ENCODE results near the gene TMEM132E. TPM values are rescaled to one million over a fixed set of nuclear protein-coding genes. Genes with fewer than 3 reads are reported as not detected.

TMEM132E gene
- total RNA-seq, 2 donors from 2014 or later: 0.56 to 1.9 TPM

DNA sequence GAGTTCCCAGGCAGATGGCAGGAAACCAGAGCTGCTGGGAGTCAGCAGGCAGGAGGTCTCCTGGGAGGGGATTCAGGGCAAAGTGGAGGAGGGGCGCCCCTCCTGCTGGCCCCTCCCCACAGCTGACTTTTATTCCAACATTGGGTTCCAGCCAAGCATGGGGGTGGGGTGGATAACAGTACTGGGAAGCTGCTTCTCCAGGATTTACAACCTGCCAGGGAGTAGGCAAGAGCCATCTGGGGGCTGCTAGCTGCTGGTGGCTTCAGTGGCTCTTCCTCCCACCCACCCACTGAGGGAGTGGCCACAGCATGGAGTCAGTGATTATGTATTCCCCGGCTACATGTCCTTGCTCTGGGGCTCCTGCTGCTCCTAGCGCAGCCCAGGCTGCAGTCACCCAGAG, 36.8 kb downstream of the TMEM132E start:
- TF ChIP-seq, protein P1, sequence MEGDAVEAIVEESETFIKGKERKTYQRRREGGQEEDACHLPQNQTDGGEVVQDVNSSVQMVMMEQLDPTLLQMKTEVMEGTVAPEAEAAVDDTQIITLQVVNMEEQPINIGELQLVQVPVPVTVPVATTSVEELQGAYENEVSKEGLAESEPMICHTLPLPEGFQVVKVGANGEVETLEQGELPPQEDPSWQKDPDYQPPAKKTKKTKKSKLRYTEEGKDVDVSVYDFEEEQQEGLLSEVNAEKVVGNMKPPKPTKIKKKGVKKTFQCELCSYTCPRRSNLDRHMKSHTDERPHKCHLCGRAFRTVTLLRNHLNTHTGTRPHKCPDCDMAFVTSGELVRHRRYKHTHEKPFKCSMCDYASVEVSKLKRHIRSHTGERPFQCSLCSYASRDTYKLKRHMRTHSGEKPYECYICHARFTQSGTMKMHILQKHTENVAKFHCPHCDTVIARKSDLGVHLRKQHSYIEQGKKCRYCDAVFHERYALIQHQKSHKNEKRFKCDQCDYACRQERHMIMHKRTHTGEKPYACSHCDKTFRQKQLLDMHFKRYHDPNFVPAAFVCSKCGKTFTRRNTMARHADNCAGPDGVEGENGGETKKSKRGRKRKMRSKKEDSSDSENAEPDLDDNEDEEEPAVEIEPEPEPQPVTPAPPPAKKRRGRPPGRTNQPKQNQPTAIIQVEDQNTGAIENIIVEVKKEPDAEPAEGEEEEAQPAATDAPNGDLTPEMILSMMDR (IDR thresholded peaks at IDR 0.05): no peak
- H3K9me3 ChIP-seq: no peaks in the 10 kb centered on the region
- no peaks in the 10 kb centered on the region for H3K4me1 ChIP-seq (ENCODE audit: control insufficient read depth in 1 of 2, low read depth in 2 of 2)
- no peak overlapping the region for H3K27ac ChIP-seq
- no peak overlapping the region for H3K4me3 ChIP-seq
- ATAC-seq (ENCODE audit: insufficient number of reproducible peaks, low FRiP score, low read depth): no peak
- DNase-seq (ENCODE audit: low spot score): no peak
- H3K36me3 ChIP-seq: no peaks in the 10 kb centered on the region
- H3K27me3 ChIP-seq (replicated peaks; ENCODE audit: insufficient read depth): no peaks in the 10 kb centered on the region

GRCh38 chr17:34617398-34617797, 38.0 kb downstream of the TMEM132E start:
- H3K27me3 ChIP-seq (replicated peaks; ENCODE audit: insufficient read depth): no peaks in the 10 kb centered on the region

DNA sequence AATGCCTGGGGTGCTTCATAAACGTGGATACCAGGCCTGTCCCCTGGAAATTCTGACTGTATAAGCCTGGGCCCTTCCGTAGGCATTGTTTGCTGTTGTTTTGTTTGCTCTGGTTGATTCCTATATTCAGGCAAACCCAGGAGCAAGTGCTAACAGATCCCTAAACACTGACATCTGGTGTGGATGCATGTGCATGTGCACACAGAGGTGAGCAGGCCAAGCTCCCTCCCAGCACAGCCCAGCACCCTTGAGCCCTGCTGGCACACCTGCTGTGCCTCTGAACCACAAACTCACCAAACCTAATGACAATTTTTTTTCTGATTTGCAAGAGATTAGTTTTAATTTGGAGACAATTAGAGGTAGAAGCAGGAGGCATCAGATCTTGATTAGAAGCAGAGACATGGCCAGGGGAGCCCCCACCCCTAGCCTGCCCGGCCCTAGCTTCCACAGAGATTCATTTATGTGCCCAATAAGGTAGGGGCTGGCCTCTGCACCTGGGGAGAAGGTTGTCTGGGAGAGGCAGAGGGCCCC, 40.4 kb downstream of the TMEM132E start:
- Histone ChIP-seq H3K36me3 (no peaks in the 10 kb centered on the region), H3K4me1 (ENCODE audit: control insufficient read depth in 1 of 2, low read depth in 2 of 2) (no peaks in the 10 kb centered on the region), H3K27ac (no peak overlapping the region), H3K9me3 (no peaks in the 10 kb centered on the region), H3K27me3 (replicated peaks; ENCODE audit: insufficient read depth) (no peaks in the 10 kb centered on the region), H3K4me3 (no peak overlapping the region)
- DNase-seq (ENCODE audit: low spot score) (no peak), ATAC-seq (ENCODE audit: insufficient number of reproducible peaks, low FRiP score, low read depth) (no peak)
- TF ChIP-seq, protein P1 (IDR thresholded peaks at IDR 0.05): no peak

More at GRCh38 chr17:34617398-34617797, 38.0 kb downstream of the TMEM132E start:
- Histone ChIP-seq H3K9me3 (no peaks in the 10 kb centered on the region), H3K4me3 (no peak overlapping the region), H3K27ac (no peak overlapping the region), H3K4me1 (ENCODE audit: control insufficient read depth in 1 of 2, low read depth in 2 of 2) (no peaks in the 10 kb centered on the region), H3K36me3 (no peaks in the 10 kb centered on the region)
- no peak for ATAC-seq (ENCODE audit: insufficient number of reproducible peaks, low FRiP score, low read depth)
- no peak for DNase-seq (ENCODE audit: low spot score)
- TF ChIP-seq, protein P1 (IDR thresholded peaks at IDR 0.05): no peak

DNA sequence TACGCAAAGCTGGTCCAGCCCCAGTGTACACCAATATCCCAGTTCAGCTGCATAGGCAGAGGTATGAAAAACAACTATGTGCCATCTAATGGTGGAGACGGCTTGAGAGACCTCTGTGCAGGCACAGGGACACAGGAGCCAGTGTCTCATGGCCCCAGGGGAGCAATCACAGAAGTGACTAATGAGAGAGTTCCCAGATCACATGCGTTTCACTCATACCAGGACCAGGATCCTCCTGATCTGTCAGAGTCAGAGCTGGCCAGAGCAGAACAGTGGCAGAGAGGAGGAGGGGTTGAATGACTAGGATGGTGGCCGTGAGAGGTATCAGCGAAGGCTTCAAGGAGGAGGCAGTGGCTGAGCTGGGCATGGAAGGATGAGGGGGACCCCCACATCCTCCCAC, 41.1 kb downstream of the TMEM132E start:
- Histone ChIP-seq H3K27ac (no peak overlapping the region), H3K36me3 (no peaks in the 10 kb centered on the region), H3K4me1 (ENCODE audit: control insufficient read depth in 1 of 2, low read depth in 2 of 2) (no peaks in the 10 kb centered on the region), H3K27me3 (replicated peaks; ENCODE audit: insufficient read depth) (no peaks in the 10 kb centered on the region), H3K4me3 (no peak overlapping the region), H3K9me3 (no peaks in the 10 kb centered on the region)
- DNase-seq (ENCODE audit: low spot score) (no peak), ATAC-seq (ENCODE audit: insufficient number of reproducible peaks, low FRiP score, low read depth) (no peak)
- TF ChIP-seq, protein P1 (IDR thresholded peaks at IDR 0.05): no peak

DNA sequence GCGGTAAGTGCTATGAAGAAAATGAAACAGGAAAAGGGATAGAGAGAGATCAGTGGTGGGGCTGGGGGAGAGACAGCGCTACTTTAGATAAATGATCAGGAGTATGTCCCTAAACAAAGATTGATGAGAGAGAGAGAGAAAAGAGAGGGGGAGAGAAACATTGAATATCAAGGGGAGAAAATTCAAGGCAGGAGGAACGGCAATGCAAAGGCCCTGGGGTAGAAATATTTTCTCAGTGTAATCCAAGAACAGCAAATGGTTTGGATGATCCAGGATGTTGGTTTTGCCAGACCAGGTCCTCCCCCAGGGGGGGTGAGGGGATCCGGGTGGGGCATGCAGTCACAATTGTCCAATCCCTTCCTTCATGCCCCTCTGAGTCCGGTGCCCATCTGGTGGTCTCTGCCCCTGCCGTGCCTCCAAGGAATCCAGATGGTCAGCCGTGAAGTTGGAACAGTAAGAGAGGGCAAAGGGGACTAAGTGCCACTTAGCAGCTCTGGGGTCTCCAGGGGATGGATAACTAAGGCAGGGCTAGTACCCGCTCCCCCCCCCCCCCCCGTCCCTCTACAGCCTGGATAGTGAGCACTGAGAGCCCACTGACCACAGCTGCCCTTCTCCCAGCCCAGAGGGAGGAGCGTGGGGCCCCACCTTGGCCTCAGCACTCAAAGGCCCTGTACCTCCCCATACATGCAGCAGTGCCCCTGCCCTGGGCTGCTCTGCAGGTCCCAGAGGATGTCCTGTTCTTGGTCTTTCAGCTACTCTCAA, 43.7 kb downstream of the TMEM132E start:
- Histone ChIP-seq H3K27ac (no peak overlapping the region), H3K36me3 (no peaks in the 10 kb centered on the region), H3K4me3 (no peak overlapping the region), H3K27me3 (replicated peaks; ENCODE audit: insufficient read depth) (no peaks in the 10 kb centered on the region), H3K9me3 (no peaks in the 10 kb centered on the region), H3K4me1 (ENCODE audit: control insufficient read depth in 1 of 2, low read depth in 2 of 2) (no peaks in the 10 kb centered on the region)
- DNase-seq (ENCODE audit: low spot score) (no peak), ATAC-seq (ENCODE audit: insufficient number of reproducible peaks, low FRiP score, low read depth) (no peak)
- TF ChIP-seq, protein P1 (IDR thresholded peaks at IDR 0.05): no peak
